GM12878 (cell line): ENCODE data around the gene TAF4. TPM values are rescaled to one million over a fixed set of nuclear protein-coding genes. Genes with fewer than 3 reads are reported as not detected.

ENCODE experiments used
- ATAC-seq: fragments of 200-7000 bp; cut with Tn5 transposase; 3 replicates; pipeline ENCODE4 v1.9.1; 2020; ENCODE audit warnings: mild to moderate bottlenecking, moderate library complexity
- BruUV-seq: library from RNA; stranded (reverse); fragments of 400-500 nt; replicated peaks from 2 replicates; lab custom pipeline; 2021; lab: Mats Ljungman, UMichigan
- CTCF ChIA-PET: fragments of 300-600 bp; sonication (Branson Sonifier 250); formaldehyde crosslinking; extraction: SDS; loops from one replicate; lab custom pipeline; 2021; ENCODE audit warnings: inconsistent platforms; lab: Yijun Ruan, JAX
- POLR2A ChIA-PET: fragments of 350-600 bp; formaldehyde crosslinking; extraction: SDS; loops from one replicate; lab custom pipeline; 2021; ENCODE audit warnings: inconsistent platforms; lab: Charles Lee
- RAD21 ChIA-PET: fragments of 300-600 bp; sonication (Branson Sonifier 250); formaldehyde crosslinking; loops from one replicate; lab custom pipeline; 2023; ENCODE audit warnings: antibody characterized with exemption; ENCODE audit not compliant: unreplicated experiment; lab: Charles Lee
- SMC1A ChIA-PET: fragments of 300-600 bp; sonication (Branson Sonifier 250); formaldehyde crosslinking; loops from one replicate; lab custom pipeline; 2023; ENCODE audit not compliant: unreplicated experiment, uncharacterized antibody; lab: Charles Lee
- DNase-seq: peaks from one replicate; pipeline ENCODE4 v3.0.0-alpha.2; 2011; ENCODE audit warnings: low read depth, low spot score
- FAIRE-seq: peaks from 3 replicates; lab custom pipeline; 2011; peaks lifted over from hg19 to GRCh38; lab: Jason Lieb, UNC
- H2AFZ ChIP-seq: 2 replicates; pipeline ENCODE4 v1.6.0; 2011; ENCODE audit warnings: low read depth, low read length, control low read depth; ENCODE audit not compliant: control insufficient read depth
- H3K27ac ChIP-seq: 2 replicates; pipeline ENCODE4 v1.5.1; 2011; ENCODE audit warnings: control low read depth; ENCODE audit not compliant: control insufficient read depth, insufficient read depth
- H3K27me3 ChIP-seq, 2 experiments: replicated peaks in 1 of 2; 2 replicates each; pipeline versions ENCODE4 v1.6.0 to v1.6.1; 2011; ENCODE audit warnings: low read length in 1 of 2; ENCODE audit not compliant: control insufficient read depth in 2 of 2, insufficient read depth in 2 of 2
- H3K36me3 ChIP-seq, 2 experiments: 2 replicates each; pipeline ENCODE4 v1.5.1; 2011; ENCODE audit warnings: low read length in 1 of 2; ENCODE audit not compliant: control insufficient read depth in 2 of 2, insufficient read depth in 2 of 2
- H3K4me1 ChIP-seq: 2 replicates; pipeline ENCODE4 v1.6.1; 2011; ENCODE audit warnings: mild to moderate bottlenecking, low read length, moderate library complexity, mixed read lengths; ENCODE audit not compliant: control insufficient read depth, insufficient read depth
- H3K4me2 ChIP-seq: 2 replicates; pipeline ENCODE4 v1.6.0; 2011; ENCODE audit warnings: control low read depth; ENCODE audit not compliant: control insufficient read depth, insufficient read depth
- H3K4me3 ChIP-seq: fragments of 200-600 bp; sonication (generic); 2 replicates; pipeline ENCODE4 v1.5.1; 2016
- H3K79me2 ChIP-seq: 2 replicates; pipeline ENCODE4 v1.6.0; 2011; ENCODE audit warnings: low read length; ENCODE audit not compliant: control insufficient read depth, insufficient read depth
- H3K9ac ChIP-seq: 2 replicates; pipeline ENCODE4 v1.8.0; 2011; ENCODE audit warnings: low read length, control low read depth, mixed read lengths; ENCODE audit not compliant: control insufficient read depth, insufficient read depth
- H3K9me3 ChIP-seq: replicated peaks from 3 replicates; pipeline ENCODE4 v1.5.1; 2011; ENCODE audit warnings: mild to moderate bottlenecking, low read length; ENCODE audit not compliant: control insufficient read depth, insufficient read depth
- H4K20me1 ChIP-seq: 2 replicates; pipeline ENCODE4 v1.6.0; 2011; ENCODE audit not compliant: control insufficient read depth, insufficient read depth
- BHLHE40 ChIP-seq, 2 experiments: fragments of 450-650 bp in 1 of 2; IDR thresholded peaks; 2 replicates each; pipeline ENCODE4 v1.6.1; 2011 to 2017; ENCODE audit warnings: low read depth in 2 of 2, borderline replicate concordance in 1 of 2, improper control_type of control experiment in 1 of 2, low read length in 1 of 2, mild to moderate bottlenecking in 1 of 2
- CEBPB ChIP-seq, 2 experiments: fragments of 150-350 bp in 1 of 2; IDR thresholded peaks; 2 replicates each; pipeline ENCODE4 v1.6.1; 2012 to 2014; ENCODE audit warnings: low read depth in 2 of 2, low read length in 2 of 2, borderline replicate concordance in 1 of 2, inconsistent platforms in 1 of 2
- CHD1 ChIP-seq: IDR thresholded peaks from 2 replicates; pipeline ENCODE4 v1.6.1; 2012; ENCODE audit warnings: low read depth, low read length, improper control_type of control experiment
- HDAC2 ChIP-seq: fragments of 200-600 bp; sonication (generic); IDR thresholded peaks from 2 replicates; pipeline ENCODE4 v1.6.1; 2017
- HDGF ChIP-seq: fragments of 450-650 bp; IDR thresholded peaks from 2 replicates; pipeline ENCODE4 v1.6.1; 2016; ENCODE audit warnings: antibody characterized with exemption
- MEF2A ChIP-seq: IDR thresholded peaks from 2 replicates; pipeline ENCODE4 v1.6.1; 2011; ENCODE audit warnings: low read depth, mild to moderate bottlenecking, low read length, moderate library complexity; ENCODE audit not compliant: insufficient read depth
- MLLT1 ChIP-seq: fragments of 450-650 bp; IDR thresholded peaks from 2 replicates; pipeline ENCODE4 v1.6.1; 2016; ENCODE audit warnings: mild to moderate bottlenecking
- PML ChIP-seq: IDR thresholded peaks from 2 replicates; pipeline ENCODE4 v1.6.1; 2012; ENCODE audit warnings: low read length, inconsistent platforms
- RB1 ChIP-seq: fragments of 450-650 bp; formaldehyde crosslinking; IDR thresholded peaks from 2 replicates; pipeline ENCODE4 v1.6.1; 2017; ENCODE audit warnings: mild to moderate bottlenecking, borderline replicate concordance
- TARDBP ChIP-seq: IDR thresholded peaks from 2 replicates; pipeline ENCODE4 v1.6.1; 2016; ENCODE audit warnings: borderline replicate concordance
- TCF12 ChIP-seq: IDR thresholded peaks from 2 replicates; pipeline ENCODE4 v1.6.1; 2011; ENCODE audit warnings: low read depth, mild to moderate bottlenecking, low read length
- TCF3 ChIP-seq: IDR thresholded peaks from 2 replicates; pipeline ENCODE4 v1.6.1; 2012; ENCODE audit warnings: low read depth, mild to moderate bottlenecking, low read length, borderline replicate concordance; ENCODE audit not compliant: insufficient read depth
- ZNF24 ChIP-seq: fragments of 450-650 bp; IDR thresholded peaks from 2 replicates; pipeline ENCODE4 v1.6.1; 2017; ENCODE audit warnings: antibody characterized with exemption, mild to moderate bottlenecking
- ZNF274 ChIP-seq: IDR thresholded peaks from one replicate; pipeline ENCODE4 v1.8.0; 2011; ENCODE audit not compliant: insufficient read length, insufficient read depth
- ZZZ3 ChIP-seq: IDR thresholded peaks from 2 replicates; pipeline ENCODE4 v1.6.1; 2011; ENCODE audit warnings: low read depth; ENCODE audit not compliant: control insufficient read depth, insufficient read length
- WGBS: methylation state at CpG from one replicate; pipeline ENCODE4 v1.1.6; 2016; ENCODE audit warnings: low lambda C conversion rate; ENCODE audit not compliant: insufficient replicate concordance, insufficient coverage; ENCODE audit errors: missing lambda C conversion rate; 5-methylcytosine and 5-hydroxymethylcytosine counted together
- in situ Hi-C: fragments of 300-500 bp; cut with MboI; formaldehyde crosslinking; loops from 9 replicates; pipeline ENCODE4 v1.14.3; 2018; ENCODE audit warnings: mixed read lengths
- intact Hi-C: fragments of 100-400 bp; cut with micrococcal nuclease; formaldehyde crosslinking; loops from one replicate; pipeline ENCODE4 v1.14.2; 2022; ENCODE audit not compliant: unreplicated experiment
- polyA plus RNA-seq, 11 experiments: library from polyadenylated mRNA; depleted of rRNA in 4 of 11; unstranded in 6 of 11; stranded (reverse) in 5 of 11; fragments of >200 nt; fragmentation: Nextera tagmentation in 4 of 11; fragmentation: Illumina TruSeq in 1 of 11; extraction: Ambion mirVana in 4 of 11; extraction: Trizol in 1 of 11; gene quantifications; 1 replicate in 1 of 11; 2 replicates in 10 of 11; pipeline versions ENCODE4 v1.2.1 to v1.2.3, GENCODE V29; 2011 to 2016; ENCODE audit warnings: inconsistent platforms in 2 of 11, missing spikeins in 2 of 11, low read depth in 1 of 11
- total RNA-seq, 4 experiments: library from RNA; depleted of rRNA in 3 of 4; stranded (reverse); fragments of >200 nt in 3 of 4; fragmentation: Illumina TruSeq in 1 of 4; extraction: Trizol in 1 of 4; gene quantifications; 2 replicates each; pipeline versions ENCODE4 v1.2.1 to v1.2.3, GENCODE V29; 2013 to 2021
- TF ChIP-seq, protein P1 (sequence below): IDR thresholded peaks from 2 replicates; pipeline ENCODE4 v1.6.1; 2012; ENCODE audit warnings: mild to moderate bottlenecking, low read depth, low read length

Gene TAF4
- total and polyA plus RNA-seq, 10 of the 15 experiments (the other 5 are each of a cell fraction or from before 2014, with no cell fraction given), result 0.39 to 16.9 (median 3.4) TPM

- TF ChIP-seq MLLT1 (no peak), TCF3 (no peak), HDGF (no peak)
Measured at GRCh38 chr20:62018437-62019143, 47.1 kb downstream of the TAF4 start (continued).

GRCh38 chr20:62015540-62016288 lies 50.0 kb downstream of the TAF4 start:
- 92% methylated on average over 24 of the region's 24 CpGs for WGBS
- Histone ChIP-seq H3K9me3 (no peaks in the 10 kb centered on the region), H3K9ac (no peak overlapping the region), H3K4me1 (peaks cover 13% of the 10 kb centered on the region), H3K27ac (no peak overlapping the region), H3K4me2 (no peak overlapping the region), H3K4me3 (no peak overlapping the region), H2AFZ (no peak overlapping the region), H4K20me1 (no peaks in the 10 kb centered on the region), H3K27me3 (no peaks in the 10 kb centered on the region), H3K36me3 (peaks cover 3 to 16% of the 10 kb centered on the region in 2 experiments; a peak in 2 of 4 replicates), H3K79me2 (peaks cover 9% of the 10 kb centered on the region)
- CTCF ChIA-PET, result no interaction called here
- RAD21 ChIA-PET, result no interaction called here
- intact Hi-C loops (loop anchor here (10.0 kb wide), 1 partner anchor 369 kb away; the partner anchor contains the start of gene RPS21), in situ Hi-C loops (loop anchor here (25.0 kb wide), 1 partner anchor 372 kb away; the partner anchor contains the start of gene RPS21)
- SMC1A ChIA-PET, result no interaction called here
- ATAC-seq (no peak), DNase-seq (no peak), FAIRE-seq (no peak)
- POLR2A ChIA-PET, result interaction anchor here (1.5 kb wide), 1 partner anchor 51 kb away, joined by 3 read pairs; no protein-coding TSS in a partner anchor
- no TSS peak for BruUV-seq
- TF ChIP-seq TARDBP, result no peak
- TF ChIP-seq MEF2A, result no peak
- TF ChIP-seq, protein P1, sequence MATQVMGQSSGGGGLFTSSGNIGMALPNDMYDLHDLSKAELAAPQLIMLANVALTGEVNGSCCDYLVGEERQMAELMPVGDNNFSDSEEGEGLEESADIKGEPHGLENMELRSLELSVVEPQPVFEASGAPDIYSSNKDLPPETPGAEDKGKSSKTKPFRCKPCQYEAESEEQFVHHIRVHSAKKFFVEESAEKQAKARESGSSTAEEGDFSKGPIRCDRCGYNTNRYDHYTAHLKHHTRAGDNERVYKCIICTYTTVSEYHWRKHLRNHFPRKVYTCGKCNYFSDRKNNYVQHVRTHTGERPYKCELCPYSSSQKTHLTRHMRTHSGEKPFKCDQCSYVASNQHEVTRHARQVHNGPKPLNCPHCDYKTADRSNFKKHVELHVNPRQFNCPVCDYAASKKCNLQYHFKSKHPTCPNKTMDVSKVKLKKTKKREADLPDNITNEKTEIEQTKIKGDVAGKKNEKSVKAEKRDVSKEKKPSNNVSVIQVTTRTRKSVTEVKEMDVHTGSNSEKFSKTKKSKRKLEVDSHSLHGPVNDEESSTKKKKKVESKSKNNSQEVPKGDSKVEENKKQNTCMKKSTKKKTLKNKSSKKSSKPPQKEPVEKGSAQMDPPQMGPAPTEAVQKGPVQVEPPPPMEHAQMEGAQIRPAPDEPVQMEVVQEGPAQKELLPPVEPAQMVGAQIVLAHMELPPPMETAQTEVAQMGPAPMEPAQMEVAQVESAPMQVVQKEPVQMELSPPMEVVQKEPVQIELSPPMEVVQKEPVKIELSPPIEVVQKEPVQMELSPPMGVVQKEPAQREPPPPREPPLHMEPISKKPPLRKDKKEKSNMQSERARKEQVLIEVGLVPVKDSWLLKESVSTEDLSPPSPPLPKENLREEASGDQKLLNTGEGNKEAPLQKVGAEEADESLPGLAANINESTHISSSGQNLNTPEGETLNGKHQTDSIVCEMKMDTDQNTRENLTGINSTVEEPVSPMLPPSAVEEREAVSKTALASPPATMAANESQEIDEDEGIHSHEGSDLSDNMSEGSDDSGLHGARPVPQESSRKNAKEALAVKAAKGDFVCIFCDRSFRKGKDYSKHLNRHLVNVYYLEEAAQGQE, result no peak
- TF ChIP-seq ZNF24, result no peak
- TF ChIP-seq TCF3, result no peak
- no peak for TF ChIP-seq RB1
- TF ChIP-seq HDAC2, result no peak
- TF ChIP-seq CEBPB (IDR thresholded peaks at IDR 0.05; ENCODE audit: borderline replicate concordance in 1 of 2, low read depth in 2 of 2, low read length in 2 of 2), result no peak
- TF ChIP-seq ZNF274, result no peak
- no peak for TF ChIP-seq CHD1
- no peak for TF ChIP-seq PML
- no peak for TF ChIP-seq BHLHE40 (IDR thresholded peaks at IDR 0.05; ENCODE audit: borderline replicate concordance in 1 of 2, low read depth in 2 of 2, low read length in 1 of 2)
- TF ChIP-seq ZZZ3, result no peak
- no peak for TF ChIP-seq TCF12
